Neutrophil (primary cell): ENCODE data around the gene GNS.
"Not testable (repeated sequence)": the region's sequence is repeated elsewhere in the genome, so short reads cannot be mapped to it uniquely, and the experiment has no call there.

Source experiments
- H3K27ac ChIP-seq: fragments of 200-600 bp; sonication (generic); 2 replicates; pipeline ENCODE4 v1.5.1; 2016; ENCODE audit warnings: mild to moderate bottlenecking, moderate library complexity
- H3K27me3 ChIP-seq: fragments of 200-600 bp; sonication (generic); 2 replicates; pipeline ENCODE4 v1.6.0; 2016; ENCODE audit warnings: mild to moderate bottlenecking
- H3K36me3 ChIP-seq: fragments of 200-600 bp; sonication (generic); 2 replicates; pipeline ENCODE4 v1.5.1; 2017
- H3K4me1 ChIP-seq, 2 experiments: fragments of 200-600 bp in 1 of 2; sonication (generic) in 1 of 2; 1 replicate in 1 of 2; 2 replicates in 1 of 2; pipeline versions ENCODE4 v1.5.1 to v1.6.1; 2013 to 2016; ENCODE audit warnings: low read depth in 1 of 2, low read length in 1 of 2, mild to moderate bottlenecking in 1 of 2, moderate library complexity in 1 of 2; ENCODE audit not compliant: control insufficient read depth in 1 of 2, insufficient read depth in 1 of 2
- H3K4me3 ChIP-seq, 2 experiments: fragments of 200-600 bp in 1 of 2; sonication (generic) in 1 of 2; 1 replicate in 1 of 2; 2 replicates in 1 of 2; pipeline ENCODE4 v1.5.1; 2013 to 2016; ENCODE audit warnings: low read depth in 1 of 2, low read length in 1 of 2, mild to moderate bottlenecking in 1 of 2, moderate library complexity in 1 of 2
- H3K9me3 ChIP-seq: fragments of 200-600 bp; sonication (generic); 2 replicates; pipeline ENCODE4 v1.5.1; 2016
- CTCF ChIP-seq: fragments of 200-600 bp; sonication (generic); IDR thresholded peaks from 2 replicates; pipeline ENCODE4 v1.5.1; 2016; ENCODE audit warnings: antibody characterized with exemption

Gene GNS

GRCh38 chr12:64696080-64696741 lies 63.0 kb downstream of the GNS start:
- H3K4me3 ChIP-seq = no peak overlapping the region
- no peaks in the 10 kb centered on the region for H3K27me3 ChIP-seq
- peaks cover 78% of the 10 kb centered on the region for H3K36me3 ChIP-seq
- H3K4me1 ChIP-seq = peaks cover 61 to 62% of the 10 kb centered on the region in 2 experiments
- H3K27ac ChIP-seq = peak overlapping the region; percentile 95
- no peaks in the 10 kb centered on the region for H3K9me3 ChIP-seq
- no peak for TF ChIP-seq CTCF

GRCh38 chr12:64695550-64695949 lies 63.7 kb downstream of the GNS start:
- Histone ChIP-seq H3K36me3 (peaks cover 82% of the 10 kb centered on the region), H3K9me3 (no peaks in the 10 kb centered on the region), H3K27ac (peak overlapping the region; percentile 95), H3K4me3 (no peak overlapping the region), H3K27me3 (no peaks in the 10 kb centered on the region), H3K4me1 (peaks cover 57 to 60% of the 10 kb centered on the region in 2 experiments)
- TF ChIP-seq CTCF = no peak

GRCh38 chr12:64694130-64695040 lies 64.8 kb downstream of the GNS start:
- H3K36me3 ChIP-seq = peaks cover 89% of the 10 kb centered on the region
- H3K4me3 ChIP-seq = no peak overlapping the region
- no peaks in the 10 kb centered on the region for H3K27me3 ChIP-seq
- H3K4me1 ChIP-seq = peaks cover 45 to 52% of the 10 kb centered on the region in 2 experiments
- no peak for TF ChIP-seq CTCF
- H3K9me3 ChIP-seq = no peaks in the 10 kb centered on the region
- H3K27ac ChIP-seq = peak overlapping the region; percentile 95

- no peak for TF ChIP-seq CTCF
These were observed 67.2 kb downstream of the GNS start for GRCh38 chr12:64691795-64692583.

GRCh38 chr12:64691227-64691794 lies 67.9 kb downstream of the GNS start:
- peaks cover 93% of the 10 kb centered on the region for H3K36me3 ChIP-seq
- H3K4me1 ChIP-seq = peaks cover 47 to 59% of the 10 kb centered on the region in 2 experiments
- no peaks in the 10 kb centered on the region for H3K27me3 ChIP-seq
- H3K27ac ChIP-seq = peak overlapping the region; percentile 95
- H3K9me3 ChIP-seq = no peaks in the 10 kb centered on the region
- no peak overlapping the region for H3K4me3 ChIP-seq
- no peak for TF ChIP-seq CTCF

More at GRCh38 chr12:64691795-64692583, 67.2 kb downstream of the GNS start:
- no peaks in the 10 kb centered on the region for H3K9me3 ChIP-seq
- H3K27ac ChIP-seq = peak overlapping the region; percentile 95
- H3K4me1 ChIP-seq = peaks cover 47 to 59% of the 10 kb centered on the region in 2 experiments
- H3K27me3 ChIP-seq = no peaks in the 10 kb centered on the region
- peaks cover 93% of the 10 kb centered on the region for H3K36me3 ChIP-seq
- no peak overlapping the region for H3K4me3 ChIP-seq

GRCh38 chr12:64690236-64690635 lies 69.0 kb downstream of the GNS start:
- H3K4me1 ChIP-seq = peaks cover 54 to 67% of the 10 kb centered on the region in 2 experiments
- not testable (repeated sequence) for H3K27ac ChIP-seq, H3K9me3 ChIP-seq, H3K27me3 ChIP-seq, H3K4me3 ChIP-seq
- peaks cover 93% of the 10 kb centered on the region for H3K36me3 ChIP-seq
